K562 (cell line): ENCODE measurements around the gene PRC1. TPM values are rescaled to one million over a fixed set of nuclear protein-coding genes. Genes with fewer than 3 reads are reported as not detected.
A peak's percentile ranks its signal among the peaks of the same experiment; 100 is the strongest.

Source experiments
- ATAC-seq: fragments of 200-7000 bp; cut with Tn5 transposase; 3 replicates; pipeline ENCODE4 v1.9.1; 2020; ENCODE audit warnings: moderate library complexity
- BruUV-seq: library from RNA; stranded (reverse); fragments of 400-500 nt; replicated peaks from 2 replicates; lab custom pipeline; 2021; lab: Mats Ljungman, UMichigan
- CTCF ChIA-PET: fragments of 300-600 bp; formaldehyde crosslinking; extraction: SDS; loops from one replicate; lab custom pipeline; 2021; ENCODE audit warnings: low intra/inter-chr PET ratio; lab: Yijun Ruan, JAX
- POLR2A ChIA-PET: fragments of 300-600, 350-650 bp; sonication (Branson Sonifier 250); formaldehyde crosslinking; extraction: SDS; loops from one replicate; lab custom pipeline; 2021; ENCODE audit warnings: antibody characterized with exemption, inconsistent platforms; lab: Yijun Ruan, JAX
- DNase-seq, 4 experiments: peaks; one replicate each; pipeline versions ENCODE4 v3.0.0 to v3.0.0-alpha.2; 2011 to 2018; ENCODE audit warnings: low spot score in 3 of 4, mixed read lengths in 3 of 4; ENCODE audit errors: extremely low read depth in 1 of 4
- FAIRE-seq: peaks from 2 replicates; lab custom pipeline; 2011; peaks lifted over from hg19 to GRCh38; lab: Jason Lieb, UNC
- H2AFZ ChIP-seq: 2 replicates; pipeline ENCODE4 v1.6.0; 2011; ENCODE audit warnings: low read depth, low read length, control low read depth, inconsistent platforms
- H3K27ac ChIP-seq: fragments of 200-600 bp; 3 replicates; pipeline ENCODE4 v1.8.0; 2011; ENCODE audit warnings: low read depth, mild to moderate bottlenecking, control low read depth, inconsistent platforms, low read length, moderate library complexity, mixed read lengths; ENCODE audit errors: extremely low read depth
- H3K27me3 ChIP-seq, 2 experiments: fragments of 300-600 bp in 1 of 2; 2 replicates in 1 of 2; 3 replicates in 1 of 2; pipeline versions ENCODE4 v1.6.0 to v1.8.0; 2011; ENCODE audit warnings: inconsistent platforms in 2 of 2, low read length in 2 of 2, mild to moderate bottlenecking in 1 of 2, mixed read lengths in 1 of 2, moderate library complexity in 1 of 2; ENCODE audit not compliant: control insufficient read depth in 2 of 2, insufficient read depth in 2 of 2
- H3K36me3 ChIP-seq: fragments of 300-600 bp; 3 replicates; pipeline ENCODE4 v1.8.0; 2011; ENCODE audit warnings: mild to moderate bottlenecking, low read length, inconsistent platforms; ENCODE audit not compliant: control insufficient read depth, insufficient read depth
- H3K4me1 ChIP-seq, 2 experiments: fragments of 200-600 bp in 1 of 2; replicated peaks in 1 of 2; 2 replicates in 1 of 2; 3 replicates in 1 of 2; pipeline versions ENCODE4 v1.5.1 to v1.8.0; 2011; ENCODE audit warnings: inconsistent platforms in 2 of 2, low read length in 2 of 2, mild to moderate bottlenecking in 1 of 2, mixed read lengths in 1 of 2, moderate library complexity in 1 of 2; ENCODE audit not compliant: control insufficient read depth in 2 of 2, insufficient read depth in 2 of 2
- H3K4me2 ChIP-seq: 2 replicates; pipeline ENCODE4 v1.6.1; 2011; ENCODE audit warnings: low read length, control low read depth, inconsistent platforms, mixed read lengths; ENCODE audit not compliant: insufficient read depth
- H3K4me3 ChIP-seq: fragments of 200-600 bp; sonication (generic), shearing (Covaris generic); 2 replicates; pipeline ENCODE4 v1.5.1; 2016; ENCODE audit warnings: control low read depth, inconsistent platforms
- H3K79me2 ChIP-seq: fragments of 200-600 bp; 3 replicates; pipeline ENCODE4 v1.8.0; 2011; ENCODE audit warnings: low read length, inconsistent platforms; ENCODE audit not compliant: control insufficient read depth, insufficient read depth
- H3K9ac ChIP-seq, 2 experiments: 2 replicates each; pipeline versions ENCODE4 v1.6.0 to v1.6.1; 2011; ENCODE audit warnings: low read depth in 2 of 2, low read length in 2 of 2, control low read depth in 1 of 2, inconsistent platforms in 1 of 2, mild to moderate bottlenecking in 1 of 2, mixed read lengths in 1 of 2; ENCODE audit not compliant: insufficient read depth in 1 of 2
- H3K9me1 ChIP-seq: one replicate; pipeline ENCODE4 v1.6.0; 2011; ENCODE audit warnings: inconsistent platforms, mild to moderate bottlenecking, low read length, moderate library complexity; ENCODE audit not compliant: control insufficient read depth, insufficient read depth
- H3K9me3 ChIP-seq: replicated peaks from 2 replicates; pipeline ENCODE4 v1.5.1; 2011; ENCODE audit warnings: low read depth, low read length, inconsistent platforms; ENCODE audit not compliant: control insufficient read depth, insufficient read depth
- H4K20me1 ChIP-seq: replicated peaks from 2 replicates; pipeline ENCODE4 v1.6.1; 2011; ENCODE audit warnings: low read length, inconsistent platforms, mixed read lengths; ENCODE audit not compliant: control insufficient read depth, insufficient read depth
- FOXK1 ChIP-seq: sonication (generic); formaldehyde crosslinking; IDR thresholded peaks from 2 replicates; pipeline ENCODE4 v1.8.0; 2022; ENCODE audit warnings: missing genetic modification reagents, mild to moderate bottlenecking, borderline replicate concordance
- LEF1 ChIP-seq: fragments of 450-650 bp; IDR thresholded peaks from 2 replicates; pipeline ENCODE4 v1.6.1; 2016; ENCODE audit warnings: mild to moderate bottlenecking
- NFIC ChIP-seq: fragments of 450-650 bp; IDR thresholded peaks from 2 replicates; pipeline ENCODE4 v1.6.1; 2017; ENCODE audit warnings: mild to moderate bottlenecking, inconsistent platforms
- NONO ChIP-seq, 2 experiments: fragments of 200-400 bp in 1 of 2; fragments of 450-650 bp in 1 of 2; formaldehyde crosslinking in 1 of 2; IDR thresholded peaks; 2 replicates each; pipeline ENCODE4 v1.6.1; 2017; ENCODE audit warnings: low read depth in 2 of 2, mild to moderate bottlenecking in 2 of 2, moderate library complexity in 2 of 2, low read length in 1 of 2
- RBM15 ChIP-seq: fragments of 200-400 bp; formaldehyde crosslinking; IDR thresholded peaks from 2 replicates; pipeline ENCODE4 v1.6.1; 2018; ENCODE audit warnings: mild to moderate bottlenecking, low read length, moderate library complexity; ENCODE audit not compliant: insufficient read depth
- ZNF232 ChIP-seq: sonication (generic); formaldehyde crosslinking; IDR thresholded peaks from 2 replicates; pipeline ENCODE4 v1.8.0; 2022; ENCODE audit warnings: mild to moderate bottlenecking, missing genetic modification reagents
- ZNF766 ChIP-seq: fragments of 200-800 bp; sonication (Bioruptor generic); conservative IDR thresholded peaks from 2 replicates; pipeline ENCODE4 v1.6.1; 2016; ENCODE audit warnings: missing genetic modification characterization, missing compliant biosample characterization
- ZZZ3 ChIP-seq: fragments of 450-650 bp; IDR thresholded peaks from 2 replicates; pipeline ENCODE4 v1.6.1; 2016; ENCODE audit warnings: antibody characterized with exemption, mild to moderate bottlenecking, moderate library complexity
- WGBS: fragments of 100-300 bp; shearing (Covaris generic); methylation state at CpG from one replicate; pipeline ENCODE4 v1.1.6; 2016; ENCODE audit warnings: low coverage, mixed read lengths; ENCODE audit not compliant: insufficient coverage; ENCODE audit errors: missing lambda C conversion rate; 5-methylcytosine and 5-hydroxymethylcytosine counted together
- in situ Hi-C: fragments of 300-500 bp; cut with MboI; formaldehyde crosslinking; loops from 4 replicates; pipeline ENCODE4 v1.15.0; 2018; ENCODE audit warnings: inconsistent platforms, mixed read lengths
- intact Hi-C: fragments of 100-400 bp; cut with micrococcal nuclease; formaldehyde crosslinking; loops from 2 replicates; pipeline ENCODE4 v1.14.2; 2022
- polyA plus RNA-seq, 8 experiments: library from polyadenylated mRNA; depleted of rRNA in 4 of 8; stranded (reverse) in 5 of 8; unstranded in 3 of 8; fragments of >200 nt; fragmentation: Nextera tagmentation in 2 of 8; fragmentation: Illumina TruSeq in 1 of 8; extraction: Ambion mirVana in 2 of 8; extraction: Trizol in 1 of 8; gene quantifications; 2 replicates each; pipeline versions ENCODE4 v1.2.1 to v1.2.3, GENCODE V29; 2011 to 2014; ENCODE audit warnings: inconsistent platforms in 1 of 8, missing spikeins in 1 of 8
- total RNA-seq, 7 experiments: library from RNA; depleted of rRNA in 6 of 7; stranded (reverse); fragments of >200 nt in 6 of 7; fragmentation: Illumina TruSeq in 2 of 7; extraction: Trizol in 2 of 7; gene quantifications; 2 replicates each; pipeline versions ENCODE4 v1.2.1 to v1.2.3, GENCODE V29; 2011 to 2021; ENCODE audit warnings: low replicate concordance in 1 of 7
- TF ChIP-seq, protein P1 (sequence below): sonication (generic); formaldehyde crosslinking; IDR thresholded peaks from 2 replicates; pipeline ENCODE4 v1.8.0; 2022; ENCODE audit warnings: mild to moderate bottlenecking, missing genetic modification reagents, borderline replicate concordance

The PRC1 gene
- total and polyA plus RNA-seq, 9 of the 15 experiments (the other 6 are each of a cell fraction or from before 2014, with no cell fraction given) = 156 to 391 (median 240) TPM

DNA sequence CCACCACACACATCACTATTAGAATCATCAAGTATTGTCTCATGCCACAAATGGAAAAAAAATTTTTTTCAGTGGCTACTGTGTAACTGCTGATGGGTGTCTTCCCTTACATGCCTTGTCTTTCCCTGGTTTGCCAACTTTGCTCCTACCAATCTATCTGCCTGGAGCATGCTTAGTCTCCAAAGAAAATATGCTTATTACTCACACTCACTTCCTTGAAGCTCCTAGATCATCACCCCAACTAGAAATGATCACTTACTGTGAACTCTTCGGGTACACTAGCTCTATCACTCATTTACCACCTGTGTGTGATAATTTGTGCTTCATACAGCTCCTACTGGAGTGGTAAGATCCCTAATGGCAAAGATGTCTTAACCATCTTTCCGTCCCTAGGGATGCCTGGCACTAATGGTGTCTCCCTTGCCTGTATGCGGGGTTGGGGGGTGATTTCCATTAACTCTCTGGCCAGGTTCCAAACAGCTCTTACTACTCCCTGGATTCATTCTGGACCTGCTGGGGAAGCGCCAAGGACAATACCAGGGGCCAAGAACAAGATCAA is 27.3 kb upstream of the PRC1 start:
- Histone ChIP-seq H4K20me1 (no peaks in the 10 kb centered on the region), H3K79me2 (peaks cover 49% of the 10 kb centered on the region), H3K36me3 (peaks cover 10% of the 10 kb centered on the region; the same call in 2 of the 3 replicates), H2AFZ (peak overlapping the region; percentile 90), H3K4me1 (peaks cover 18% of the 10 kb centered on the region in 2 experiments; a peak in 4 of 5 replicates), H3K4me2 (peak overlapping the region; percentile 91), H3K4me3 (peak overlapping the region; percentile 78), H3K9ac (peak overlapping the region; percentile 78 to 98; a peak in 3 of 4 replicates), H3K9me3 (no peaks in the 10 kb centered on the region), H3K27me3 (no peaks in the 10 kb centered on the region), H3K9me1 (no peaks in the 10 kb centered on the region), H3K27ac (peak overlapping the region; percentile 74)
- intact Hi-C loops (no loop called here), in situ Hi-C loops (no loop called here)
- WGBS = 1% methylated on average over 4 of the region's 4 CpGs
- no TSS peak for BruUV-seq
- 0 out of 2 replicates have a peak, but pooled peaks have one; percentile 42 for TF ChIP-seq ZNF232
- no peak for TF ChIP-seq ZZZ3
- TF ChIP-seq, protein P1, sequence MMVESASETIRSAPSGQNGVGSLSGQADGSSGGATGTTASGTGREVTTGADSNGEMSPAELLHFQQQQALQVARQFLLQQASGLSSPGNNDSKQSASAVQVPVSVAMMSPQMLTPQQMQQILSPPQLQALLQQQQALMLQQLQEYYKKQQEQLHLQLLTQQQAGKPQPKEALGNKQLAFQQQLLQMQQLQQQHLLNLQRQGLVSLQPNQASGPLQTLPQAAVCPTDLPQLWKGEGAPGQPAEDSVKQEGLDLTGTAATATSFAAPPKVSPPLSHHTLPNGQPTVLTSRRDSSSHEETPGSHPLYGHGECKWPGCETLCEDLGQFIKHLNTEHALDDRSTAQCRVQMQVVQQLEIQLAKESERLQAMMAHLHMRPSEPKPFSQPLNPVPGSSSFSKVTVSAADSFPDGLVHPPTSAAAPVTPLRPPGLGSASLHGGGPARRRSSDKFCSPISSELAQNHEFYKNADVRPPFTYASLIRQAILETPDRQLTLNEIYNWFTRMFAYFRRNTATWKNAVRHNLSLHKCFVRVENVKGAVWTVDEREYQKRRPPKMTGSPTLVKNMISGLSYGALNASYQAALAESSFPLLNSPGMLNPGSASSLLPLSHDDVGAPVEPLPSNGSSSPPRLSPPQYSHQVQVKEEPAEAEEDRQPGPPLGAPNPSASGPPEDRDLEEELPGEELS (CRISPR knock-in tag) = 0 out of 2 replicates have a peak, but pooled peaks have one; percentile 72
- no peak for TF ChIP-seq RBM15
- no peak for TF ChIP-seq ZNF766
- peak; percentile 71; the same call in 1 of the 2 replicates for TF ChIP-seq FOXK1 (CRISPR knock-in tag)
- TF ChIP-seq NONO (IDR thresholded peaks at IDR 0.05; ENCODE audit: low read depth in 2 of 2, low read length in 1 of 2) = no peak
- peak; percentile 86 for TF ChIP-seq NFIC
- TF ChIP-seq LEF1 = peak; percentile 91; the same call in 1 of the 2 replicates
- ATAC-seq (no peak; the same call in 2 of the 3 replicates), FAIRE-seq (no peak), DNase-seq (no peak)
- ChIA-PET POLR2A (interaction anchor here (0.5 to 3.5 kb wide), 12 partner anchors 9 to 111 kb away, joined by 3 to 21 read pairs (median 4); partner anchors contain the start of genes PRC1 and UNC45A), CTCF (no interaction called here)
